Middle frontal gyrus (tissue), 1 donor: ENCODE results near the gene TMEM125.

ENCODE experiments used
- DNase-seq: peaks from one replicate; pipeline ENCODE4 v3.0.0-alpha.2; 2015; ENCODE audit warnings: low spot score; ENCODE audit errors: extremely low spot score

The TMEM125 gene

DNA sequence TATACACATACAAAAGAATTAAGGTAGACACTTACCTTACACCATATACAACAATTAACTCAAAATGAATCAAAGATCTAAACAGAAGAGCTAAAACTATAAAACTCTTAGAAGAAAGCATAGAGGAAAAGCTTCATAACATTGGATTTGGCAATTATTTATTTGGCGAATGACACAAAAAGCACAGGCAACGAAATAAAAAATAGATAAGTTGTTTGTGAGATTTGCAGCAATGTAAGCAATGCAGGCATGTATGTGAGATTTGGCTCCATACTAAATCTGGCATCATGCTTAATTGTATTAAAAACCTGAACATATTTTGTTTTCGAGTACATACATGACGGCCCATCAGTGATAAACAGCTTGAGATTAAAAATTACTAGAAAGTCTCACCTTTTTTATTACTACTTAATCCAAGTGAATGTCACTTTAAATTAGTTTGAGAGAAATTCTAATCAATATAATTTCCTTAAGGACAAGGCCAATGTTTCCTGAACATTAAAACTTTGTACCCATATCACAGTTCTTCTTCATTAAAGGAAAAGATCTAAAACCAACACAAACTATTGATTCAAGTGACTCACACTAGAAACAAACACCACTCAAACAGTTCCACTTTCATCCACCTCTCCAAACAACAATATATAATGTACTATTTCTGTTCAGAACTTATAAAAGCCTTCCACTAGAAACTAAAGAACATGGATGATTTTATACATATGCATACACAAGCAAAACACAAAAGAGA is 23.1 kb upstream of the TMEM125 start:
- DNase-seq, result no peak

DNA sequence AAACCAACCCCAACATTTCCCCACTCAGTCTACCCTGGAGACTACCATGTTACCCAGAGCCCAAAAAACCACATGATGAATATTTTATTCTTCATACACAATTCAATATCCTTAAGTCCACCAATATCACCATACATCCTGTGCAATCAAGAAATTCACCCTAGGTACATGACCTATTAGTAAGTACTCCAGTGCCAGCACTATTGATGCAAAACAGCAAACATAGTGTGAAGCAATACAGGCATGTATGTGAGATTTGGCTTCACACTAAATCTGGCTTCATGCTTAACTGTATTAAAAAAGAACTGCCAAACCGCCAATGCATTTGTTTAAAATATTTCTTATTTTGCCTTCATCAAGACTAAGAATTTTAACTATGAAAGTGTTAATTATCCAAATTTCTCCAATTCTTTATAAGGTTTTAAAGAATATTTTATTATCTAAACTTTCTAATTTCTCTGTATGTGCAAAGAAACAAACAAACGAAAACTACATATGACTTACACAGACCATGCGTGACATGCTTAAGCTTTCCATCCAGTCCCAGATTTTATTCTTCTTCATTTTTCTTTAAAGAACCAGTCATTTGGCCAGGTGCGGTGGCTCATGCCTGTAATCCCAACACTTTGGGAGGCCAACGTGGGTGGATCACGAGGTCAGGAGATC is 22.4 kb upstream of the TMEM125 start:
- DNase-seq, result no peak

- DNase-seq, result no peak
Observed at GRCh38 chr1:43250351-43250761, 19.4 kb upstream of the TMEM125 start.

- no peak for DNase-seq
Observed at GRCh38 chr1:43251024-43251423, 18.8 kb upstream of the TMEM125 start.

GRCh38 chr1:43252225-43252624 is 17.6 kb upstream of the TMEM125 start:
- DNase-seq, result no peak

GRCh38 chr1:43253173-43253572 is 16.6 kb upstream of the TMEM125 start:
- DNase-seq, result no peak

DNA sequence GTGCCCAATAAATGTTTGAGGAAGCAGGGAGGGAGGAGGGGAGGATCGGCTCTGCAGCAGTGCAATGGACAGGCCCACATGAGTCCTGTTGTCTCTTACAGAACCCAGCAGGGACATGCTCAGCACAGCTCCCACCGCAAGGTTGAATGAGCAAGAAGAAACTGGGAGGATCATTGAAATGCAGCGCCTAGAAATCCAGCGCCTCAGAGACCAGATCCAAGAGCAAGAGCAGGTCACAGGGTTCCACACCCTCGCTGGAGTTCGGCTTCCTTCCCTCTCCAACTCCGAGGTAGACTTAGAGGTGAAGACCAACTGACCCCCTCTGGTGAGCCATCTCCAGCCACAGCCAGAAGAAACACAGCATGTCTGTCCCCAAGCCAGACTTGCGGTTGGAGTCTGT is 15.9 kb upstream of the TMEM125 start:
- DNase-seq, result no peak

GRCh38 chr1:43255438-43256210 is 14.2 kb upstream of the TMEM125 start:
- DNase-seq, result no peak

GRCh38 chr1:43256675-43257570 is 12.9 kb upstream of the TMEM125 start:
- no peak for DNase-seq

- no peak for DNase-seq
Observed at GRCh38 chr1:43258370-43258769, 11.4 kb upstream of the TMEM125 start.

- no peak for DNase-seq
Observed at GRCh38 chr1:43265431-43265830, 4.4 kb upstream of the TMEM125 start.

DNA sequence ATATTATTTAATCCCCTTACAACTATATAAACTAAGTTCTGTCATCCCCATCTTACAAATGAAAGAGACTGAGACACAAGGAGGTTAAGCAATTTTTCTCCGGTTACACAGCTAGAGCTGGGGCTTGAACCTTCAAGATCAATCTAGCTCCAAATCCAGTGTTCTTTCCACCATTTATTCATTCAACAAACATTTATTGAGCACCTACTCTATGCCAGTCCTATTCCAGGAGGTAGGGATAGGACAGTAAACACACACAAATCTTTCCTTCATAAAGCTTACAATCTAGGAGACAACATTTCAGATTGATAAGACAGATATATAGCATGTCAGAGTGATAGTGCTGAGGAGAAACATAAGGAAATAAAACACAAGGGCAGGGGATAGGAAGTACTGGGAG is 2.9 kb upstream of the TMEM125 start:
- no peak for DNase-seq

DNA sequence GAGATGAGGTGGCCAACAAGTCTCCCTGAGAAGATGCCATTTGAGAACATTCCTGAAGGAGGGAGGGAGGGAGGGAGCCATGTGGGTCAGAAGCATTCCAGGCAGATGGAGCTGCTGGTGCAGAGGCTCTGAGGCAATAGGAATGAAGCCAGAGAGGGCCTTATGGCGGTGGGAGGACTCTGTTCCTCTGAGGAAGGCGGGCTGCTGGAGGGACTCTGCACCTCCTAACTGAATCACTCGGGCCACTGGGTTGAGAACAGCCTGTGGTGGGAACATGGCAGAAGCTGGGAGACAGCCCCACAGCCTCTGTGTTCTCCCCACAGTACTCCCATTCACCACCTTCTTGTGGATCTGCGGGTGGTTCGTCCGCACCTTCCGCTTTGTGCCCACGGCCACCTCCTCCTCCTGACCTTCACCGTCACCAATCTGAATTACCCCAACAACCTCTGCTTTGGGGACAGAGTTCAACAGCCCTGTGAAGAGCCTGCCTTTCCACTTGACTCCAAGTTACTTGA is 2.4 kb upstream of the TMEM125 start:
- DNase-seq, result no peak

DNA sequence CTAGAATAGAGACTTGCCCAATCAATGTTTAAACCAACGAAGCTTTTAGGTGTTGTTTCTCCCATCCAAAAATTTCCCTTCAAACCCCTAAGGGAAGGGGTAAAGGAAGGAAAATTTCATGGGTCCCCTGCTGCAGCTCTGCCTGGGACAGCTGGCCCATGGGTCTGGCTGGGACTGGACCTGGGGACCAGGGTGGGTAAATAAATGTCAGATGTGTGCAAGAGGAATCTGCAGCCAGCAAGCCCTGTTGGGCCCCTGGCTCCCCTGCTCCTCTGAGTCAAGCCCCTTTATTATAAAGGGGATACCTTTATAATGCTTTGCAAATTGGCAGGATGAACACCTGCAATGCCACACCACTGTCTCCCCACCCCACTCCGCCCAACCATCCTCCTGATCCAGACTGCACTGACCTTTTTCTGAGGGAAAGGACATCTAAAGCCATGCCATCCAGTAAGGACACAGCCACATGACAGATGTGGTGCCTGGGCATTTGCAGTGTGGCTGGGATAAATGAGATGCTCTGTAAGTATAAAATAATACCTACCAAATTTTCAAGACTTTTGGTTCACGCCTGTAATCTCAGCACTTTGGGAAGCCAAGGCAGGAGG is 1.9 kb upstream of the TMEM125 start:
- no peak for DNase-seq

GRCh38 chr1:43270421-43271095 is 775 bp downstream of the TMEM125 start:
- DNase-seq, result no peak

- no peak for DNase-seq
Observed at GRCh38 chr1:43271186-43272118, 1.7 kb downstream of the TMEM125 start.

DNA sequence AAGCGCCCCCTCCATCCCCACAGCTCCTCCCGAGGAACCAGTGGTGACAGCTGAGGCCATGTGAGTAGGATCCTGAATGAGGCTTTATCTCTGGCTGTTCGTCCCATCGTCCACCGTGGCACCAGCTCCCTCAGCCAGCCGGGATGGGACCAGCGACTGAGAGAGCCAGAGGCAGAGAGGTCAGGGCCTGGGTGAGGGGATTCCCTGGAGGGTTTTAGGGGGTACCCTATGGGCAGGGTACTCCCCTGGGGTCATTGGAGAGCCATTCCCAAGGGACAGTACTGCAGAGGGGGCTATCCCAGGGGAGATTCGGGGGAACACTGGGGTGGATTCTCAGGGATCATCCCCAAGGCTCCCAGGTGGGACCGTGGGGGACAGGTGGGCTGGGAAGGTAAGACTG is 2.4 kb downstream of the TMEM125 start:
- peak; percentile 9 for DNase-seq

DNA sequence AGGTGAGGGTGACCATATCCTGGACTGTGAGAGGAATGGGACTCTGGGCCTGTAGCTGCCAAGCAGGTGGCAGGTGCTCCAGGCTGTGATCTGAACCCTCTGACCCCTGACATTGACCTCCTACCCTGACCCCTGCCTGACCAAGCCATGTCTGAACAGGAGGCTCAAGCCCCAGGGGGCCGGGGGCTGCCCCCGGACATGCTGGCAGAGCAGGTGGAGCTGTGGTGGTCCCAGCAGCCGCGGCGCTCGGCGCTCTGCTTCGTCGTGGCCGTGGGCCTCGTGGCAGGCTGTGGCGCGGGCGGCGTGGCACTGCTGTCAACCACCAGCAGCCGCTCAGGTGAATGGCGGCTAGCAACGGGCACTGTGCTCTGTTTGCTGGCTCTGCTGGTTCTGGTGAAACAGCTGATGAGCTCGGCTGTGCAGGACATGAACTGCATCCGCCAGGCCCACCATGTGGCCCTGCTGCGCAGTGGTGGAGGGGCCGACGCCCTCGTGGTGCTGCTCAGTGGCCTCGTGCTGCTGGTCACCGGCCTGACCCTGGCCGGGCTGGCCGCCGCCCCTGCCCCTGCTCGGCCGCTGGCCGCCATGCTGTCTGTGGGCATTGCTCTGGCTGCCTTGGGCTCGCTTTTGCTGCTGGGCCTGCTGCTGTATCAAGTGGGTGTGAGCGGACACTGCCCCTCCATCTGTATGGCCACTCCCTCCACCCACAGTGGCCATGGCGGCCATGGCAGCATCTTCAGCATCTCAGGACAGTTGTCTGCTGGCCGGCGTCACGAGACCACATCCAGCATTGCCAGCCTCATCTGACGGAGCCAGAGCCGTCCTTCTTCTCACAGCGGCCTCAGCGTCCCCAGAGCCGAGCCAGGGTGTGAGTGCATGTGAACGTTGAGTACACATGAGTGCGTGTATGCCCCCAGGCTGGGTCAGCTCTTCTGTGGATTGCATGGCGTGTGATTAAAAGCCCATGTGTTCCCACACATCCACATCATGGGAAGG is 3.1 kb downstream of the TMEM125 start:
- no peak for DNase-seq
